Fibroblast of lung (primary cell): ENCODE data around the gene PER1.

Experiments
- EZH2 ChIP-seq: IDR thresholded peaks from 2 replicates; pipeline ENCODE4 v1.5.1; 2012; ENCODE audit warnings: low read length, control low read depth, mild to moderate bottlenecking; ENCODE audit errors: missing control alignments
- TF ChIP-seq, protein P1 (sequence below), 2 donors: IDR thresholded peaks in 1 of 2; conservative IDR thresholded peaks in 1 of 2; 1 replicate in 1 of 2; 2 replicates in 1 of 2; pipeline ENCODE4 v1.5.1; 2011 to 2012; ENCODE audit warnings: low read length in 2 of 2, control low read depth in 1 of 2, inconsistent platforms in 1 of 2, low read depth in 1 of 2, mild to moderate bottlenecking in 1 of 2

DNA sequence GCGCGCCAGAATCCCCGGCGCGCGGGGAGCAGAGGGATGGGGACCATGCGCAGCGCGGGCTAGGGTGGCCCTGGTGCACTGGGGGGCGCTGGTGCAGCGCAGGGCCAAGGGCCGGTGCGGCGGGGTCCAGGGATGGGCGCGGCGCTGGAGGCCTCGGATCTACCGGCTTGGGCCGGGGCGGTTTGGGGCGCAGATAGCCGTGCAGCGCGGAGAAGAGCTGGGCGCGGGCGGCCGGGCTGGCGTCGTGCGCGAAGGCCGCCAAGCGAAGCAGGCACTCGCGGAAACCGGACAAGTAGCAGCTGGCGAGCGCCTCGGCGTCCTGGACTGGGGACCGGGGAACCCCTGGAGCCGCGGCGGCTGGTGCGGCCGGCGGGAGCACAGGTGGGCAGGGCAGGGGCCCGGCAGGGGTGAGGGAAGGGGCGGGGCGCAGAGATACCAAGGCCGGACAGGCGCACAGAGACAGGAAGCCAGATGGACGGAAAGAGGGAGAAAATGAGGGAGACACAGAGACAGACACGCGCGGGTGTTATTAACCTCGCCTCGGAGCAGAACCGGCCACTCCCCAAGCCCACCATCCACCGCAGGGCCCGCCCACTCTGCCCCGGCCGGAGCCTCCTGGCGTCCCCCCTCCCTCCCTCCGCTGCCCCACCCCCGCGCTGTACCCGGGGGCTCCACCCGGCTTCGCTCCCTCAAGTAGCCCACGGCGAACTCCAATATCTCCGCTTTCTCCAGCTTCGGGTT, 30.4 kb downstream of the PER1 start:
- TF ChIP-seq, protein P1, sequence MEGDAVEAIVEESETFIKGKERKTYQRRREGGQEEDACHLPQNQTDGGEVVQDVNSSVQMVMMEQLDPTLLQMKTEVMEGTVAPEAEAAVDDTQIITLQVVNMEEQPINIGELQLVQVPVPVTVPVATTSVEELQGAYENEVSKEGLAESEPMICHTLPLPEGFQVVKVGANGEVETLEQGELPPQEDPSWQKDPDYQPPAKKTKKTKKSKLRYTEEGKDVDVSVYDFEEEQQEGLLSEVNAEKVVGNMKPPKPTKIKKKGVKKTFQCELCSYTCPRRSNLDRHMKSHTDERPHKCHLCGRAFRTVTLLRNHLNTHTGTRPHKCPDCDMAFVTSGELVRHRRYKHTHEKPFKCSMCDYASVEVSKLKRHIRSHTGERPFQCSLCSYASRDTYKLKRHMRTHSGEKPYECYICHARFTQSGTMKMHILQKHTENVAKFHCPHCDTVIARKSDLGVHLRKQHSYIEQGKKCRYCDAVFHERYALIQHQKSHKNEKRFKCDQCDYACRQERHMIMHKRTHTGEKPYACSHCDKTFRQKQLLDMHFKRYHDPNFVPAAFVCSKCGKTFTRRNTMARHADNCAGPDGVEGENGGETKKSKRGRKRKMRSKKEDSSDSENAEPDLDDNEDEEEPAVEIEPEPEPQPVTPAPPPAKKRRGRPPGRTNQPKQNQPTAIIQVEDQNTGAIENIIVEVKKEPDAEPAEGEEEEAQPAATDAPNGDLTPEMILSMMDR (conservative IDR thresholded peaks at IDR 0.05 in 1 of 2, IDR thresholded peaks at IDR 0.05 in 1 of 2; ENCODE audit: low read depth in 1 of 2, low read length in 2 of 2) = peak; percentile 25 to 32
- no peak for TF ChIP-seq EZH2
